CD4-positive, alpha-beta T cell (primary cell): ENCODE measurements around the gene FNDC10. TPM values are rescaled to one million over a fixed set of nuclear protein-coding genes. Genes with fewer than 3 reads are reported as not detected.
"Not testable (repeated sequence)": the region's sequence is repeated elsewhere in the genome, so short reads cannot be mapped to it uniquely, and the experiment has no call there.

Experiments used
- ATAC-seq: fragments of 200-7000 bp; cut with Tn5 transposase; one replicate; pipeline ENCODE4 v1.10.0; 2022; ENCODE audit warnings: mild to moderate bottlenecking; ENCODE audit not compliant: poor library complexity
- CTCF ChIA-PET: fragments of 350-600 bp; sonication (Branson Sonifier 250); formaldehyde crosslinking; loops from one replicate; lab custom pipeline; 2021; ENCODE audit warnings: antibody characterized with exemption, inconsistent platforms; lab: Charles Lee
- POLR2A ChIA-PET: fragments of 350-600 bp; sonication (Branson Sonifier 250); formaldehyde crosslinking; loops from one replicate; lab custom pipeline; 2021; ENCODE audit warnings: antibody characterized with exemption, inconsistent platforms; lab: Charles Lee
- DNase-seq, 14 experiments: peaks; one replicate each; pipeline ENCODE4 v3.0.0-alpha.2; 2013 to 2020; ENCODE audit warnings: mixed read lengths in 2 of 14
- H3K27ac ChIP-seq, 2 donors: one replicate each; pipeline versions ENCODE4 v1.5.1 to v1.7.0; 2013; ENCODE audit warnings: low read length in 2 of 2, low read depth in 1 of 2, mild to moderate bottlenecking in 1 of 2
- H3K27me3 ChIP-seq, 2 experiments: 1 replicate in 1 of 2; 2 replicates in 1 of 2; pipeline versions ENCODE4 v1.6.1 to v1.7.0; 2013; ENCODE audit warnings: low read length in 2 of 2, control low read depth in 1 of 2, mild to moderate bottlenecking in 1 of 2, moderate library complexity in 1 of 2; ENCODE audit not compliant: insufficient read depth in 2 of 2, control insufficient read depth in 1 of 2
- H3K36me3 ChIP-seq: one replicate; pipeline ENCODE4 v1.6.1; 2013; ENCODE audit warnings: low read length, control low read depth; ENCODE audit not compliant: insufficient read depth
- H3K4me1 ChIP-seq: one replicate; pipeline ENCODE4 v1.6.1; 2013; ENCODE audit warnings: low read length, control low read depth; ENCODE audit not compliant: insufficient read depth
- H3K4me3 ChIP-seq: one replicate; pipeline ENCODE4 v1.5.1; 2013; ENCODE audit warnings: mild to moderate bottlenecking, low read length, moderate library complexity
- H3K9me3 ChIP-seq, 2 experiments: 1 replicate in 1 of 2; 2 replicates in 1 of 2; pipeline versions ENCODE4 v1.6.1 to v1.7.0; 2013; ENCODE audit warnings: low read length in 2 of 2, mild to moderate bottlenecking in 2 of 2, control low read depth in 1 of 2, moderate library complexity in 1 of 2; ENCODE audit not compliant: control insufficient read depth in 1 of 2, insufficient read depth in 1 of 2
- H3K27ac Mint-ChIP-seq: one replicate; pipeline ENCODE4 v1.8.0; 2020; ENCODE audit warnings: mixed read lengths
- H3K27me3 Mint-ChIP-seq: one replicate; pipeline ENCODE4 v1.8.0; 2021; ENCODE audit warnings: mixed read lengths
- H3K36me3 Mint-ChIP-seq: one replicate; pipeline ENCODE4 v1.8.0; 2021; ENCODE audit warnings: low read depth, mixed read lengths
- H3K4me1 Mint-ChIP-seq: one replicate; pipeline ENCODE4 v1.8.0; 2021; ENCODE audit warnings: low read depth, mixed read lengths
- H3K4me3 Mint-ChIP-seq: one replicate; pipeline ENCODE4 v1.8.0; 2020; ENCODE audit warnings: mild to moderate bottlenecking, mixed read lengths
- H3K9me3 Mint-ChIP-seq: one replicate; pipeline ENCODE4 v1.8.0; 2020; ENCODE audit warnings: mixed read lengths
- CTCF ChIP-seq: fragments of 200-600 bp; IDR thresholded peaks from one replicate; pipeline ENCODE4 v1.8.0; 2022; ENCODE audit warnings: antibody characterized with exemption, mild to moderate bottlenecking
- intact Hi-C, 2 experiments: fragments of 100-400 bp; cut with DNase I in 1 of 2; cut with micrococcal nuclease in 1 of 2; formaldehyde crosslinking; loops; one replicate each; pipeline versions ENCODE4 v1.15.1 to v1.9.0; 2023 to 2025; cut with DNase I, micrococcal nuclease
- total RNA-seq, 174 experiments: library from RNA in 2 of 174; stranded (reverse) in 2 of 174; gene quantifications; one replicate each; pipeline ENCODE4 v1.2.3 and lab custom pipeline; 2021 to 2026

The FNDC10 gene
- total RNA-seq, 2 experiments from 2014 or later = 1.0 to 1.3 TPM

- DNase-seq (peak in 1 of 14 experiments; percentile 29), ATAC-seq (no peak)
- intact Hi-C loops = no loop called here
- Histone ChIP-seq H3K4me1 (peaks cover 25% of the 10 kb centered on the region), H3K27me3 (peaks cover 0 to 4% of the 10 kb centered on the region in 2 experiments), H3K27ac (no peak overlapping the region), H3K4me3 (no peak overlapping the region), H3K9me3 (no peaks in the 10 kb centered on the region), H3K36me3 (no peaks in the 10 kb centered on the region)
- ChIA-PET CTCF (no interaction called here), POLR2A (interaction anchor here (3.3 kb wide), 1 partner anchor 18 kb away, joined by 21 read pairs; the partner anchor contains the start of gene MIB2)
- H3K27me3 Mint-ChIP-seq = no peaks in the 10 kb centered on the region
- no peak overlapping the region for H3K27ac Mint-ChIP-seq
- H3K36me3 Mint-ChIP-seq = no peaks in the 10 kb centered on the region
- no peak overlapping the region for H3K4me3 Mint-ChIP-seq
- TF ChIP-seq CTCF = no peak
- H3K9me3 Mint-ChIP-seq = no peaks in the 10 kb centered on the region
- H3K4me1 Mint-ChIP-seq = peaks cover 4% of the 10 kb centered on the region
These were observed 3.3 kb downstream of the FNDC10 start for GRCh38 chr1:1596493-1597274.

- H3K27ac Mint-ChIP-seq, H3K36me3 Mint-ChIP-seq, H3K27ac ChIP-seq, CTCF ChIA-PET, intact Hi-C loops, H3K9me3 Mint-ChIP-seq, H3K36me3 ChIP-seq, ATAC-seq, H3K4me1 Mint-ChIP-seq, H3K4me3 ChIP-seq, H3K27me3 ChIP-seq, H3K9me3 ChIP-seq, H3K4me3 Mint-ChIP-seq, POLR2A ChIA-PET, DNase-seq, H3K27me3 Mint-ChIP-seq: not testable (repeated sequence)
- H3K4me1 ChIP-seq = peaks cover 18% of the 10 kb centered on the region
These were observed 4.6 kb downstream of the FNDC10 start for GRCh38 chr1:1595341-1595740.

- Mint-ChIP-seq H3K27me3 (no peaks in the 10 kb centered on the region), H3K4me3 (no peak overlapping the region), H3K9me3 (no peaks in the 10 kb centered on the region), H3K27ac (no peak overlapping the region), H3K36me3 (no peaks in the 10 kb centered on the region), H3K4me1 (peaks cover 4% of the 10 kb centered on the region)
- no peak for TF ChIP-seq CTCF
- Histone ChIP-seq H3K9me3 (no peaks in the 10 kb centered on the region), H3K4me1 (peaks cover 16% of the 10 kb centered on the region), H3K27me3 (peaks cover 0 to 4% of the 10 kb centered on the region in 2 experiments), H3K4me3 (no peak overlapping the region), H3K27ac (no peak overlapping the region), H3K36me3 (no peaks in the 10 kb centered on the region)
- ChIA-PET POLR2A (no interaction called here), CTCF (interaction anchor here (0.7 kb wide), 1 partner anchor 1015 kb away, joined by 3 read pairs; no protein-coding TSS in a partner anchor)
- intact Hi-C loops = no loop called here
- ATAC-seq (no peak), DNase-seq (peak in 1 of 14 experiments; percentile 34)
These were observed 5.2 kb downstream of the FNDC10 start for GRCh38 chr1:1594602-1595260.
